Mammary epithelial cell (primary cell): Measurements from ENCODE around the gene ZBTB20.

Experiments
- EZH2 ChIP-seq: IDR thresholded peaks from 2 replicates; pipeline ENCODE4 v1.6.1; 2012; ENCODE audit warnings: low read length, inconsistent platforms, borderline replicate concordance
- TF ChIP-seq, protein P1 (sequence below), 2 donors: IDR thresholded peaks in 1 of 2; conservative IDR thresholded peaks in 1 of 2; 2 replicates each; pipeline ENCODE4 v1.5.1; 2011 to 2012; ENCODE audit warnings: inconsistent platforms in 2 of 2, low read length in 2 of 2, mild to moderate bottlenecking in 2 of 2, control low read depth in 1 of 2, low read depth in 1 of 2; ENCODE audit not compliant: insufficient read depth in 1 of 2; ENCODE audit errors: extremely low read depth in 1 of 2

DNA sequence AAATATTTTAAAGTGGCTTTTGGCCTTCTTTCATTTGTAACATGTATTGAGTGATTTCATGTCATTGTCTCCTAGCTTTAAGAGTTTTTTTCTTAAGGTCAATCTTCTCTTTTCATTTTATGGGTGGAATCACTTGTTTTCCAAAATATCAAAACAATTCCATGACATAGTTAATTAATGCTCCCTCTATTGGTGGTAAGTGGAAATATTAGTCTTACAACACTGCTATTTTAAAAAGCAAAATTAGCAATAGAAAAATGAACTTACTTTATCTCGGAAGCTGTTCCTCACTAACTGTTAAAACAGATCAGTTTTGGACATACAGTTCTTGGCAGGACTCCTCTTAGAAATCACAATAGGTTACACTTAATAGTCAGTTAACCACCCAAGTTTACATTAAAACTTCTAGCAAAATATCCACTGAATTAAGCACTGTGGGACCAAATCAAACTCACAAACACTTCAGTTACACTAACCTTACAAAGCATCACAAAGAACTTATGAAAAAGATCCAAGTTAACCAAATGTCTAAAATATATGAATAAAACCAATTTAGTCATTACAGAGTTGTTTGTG, 810.9 kb downstream of the ZBTB20 start:
- TF ChIP-seq, protein P1, sequence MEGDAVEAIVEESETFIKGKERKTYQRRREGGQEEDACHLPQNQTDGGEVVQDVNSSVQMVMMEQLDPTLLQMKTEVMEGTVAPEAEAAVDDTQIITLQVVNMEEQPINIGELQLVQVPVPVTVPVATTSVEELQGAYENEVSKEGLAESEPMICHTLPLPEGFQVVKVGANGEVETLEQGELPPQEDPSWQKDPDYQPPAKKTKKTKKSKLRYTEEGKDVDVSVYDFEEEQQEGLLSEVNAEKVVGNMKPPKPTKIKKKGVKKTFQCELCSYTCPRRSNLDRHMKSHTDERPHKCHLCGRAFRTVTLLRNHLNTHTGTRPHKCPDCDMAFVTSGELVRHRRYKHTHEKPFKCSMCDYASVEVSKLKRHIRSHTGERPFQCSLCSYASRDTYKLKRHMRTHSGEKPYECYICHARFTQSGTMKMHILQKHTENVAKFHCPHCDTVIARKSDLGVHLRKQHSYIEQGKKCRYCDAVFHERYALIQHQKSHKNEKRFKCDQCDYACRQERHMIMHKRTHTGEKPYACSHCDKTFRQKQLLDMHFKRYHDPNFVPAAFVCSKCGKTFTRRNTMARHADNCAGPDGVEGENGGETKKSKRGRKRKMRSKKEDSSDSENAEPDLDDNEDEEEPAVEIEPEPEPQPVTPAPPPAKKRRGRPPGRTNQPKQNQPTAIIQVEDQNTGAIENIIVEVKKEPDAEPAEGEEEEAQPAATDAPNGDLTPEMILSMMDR (conservative IDR thresholded peaks at IDR 0.05 in 1 of 2, IDR thresholded peaks at IDR 0.05 in 1 of 2; ENCODE audit: extremely low read depth in 1 of 2, insufficient read depth in 1 of 2, low read depth in 1 of 2, low read length in 2 of 2), result peak; percentile 47 to 50
- TF ChIP-seq EZH2, result no peak
